Right atrium auricular region (tissue), 2 donors: ENCODE results near the gene NPM3. TPM values are rescaled to one million over a fixed set of nuclear protein-coding genes. Genes with fewer than 3 reads are reported as not detected.

Source experiments
- DNase-seq: peaks from one replicate; pipeline ENCODE4 v3.0.0-alpha.2; 2019; ENCODE audit warnings: low spot score
- H3K27ac ChIP-seq, 2 donors: fragments of 200-600 bp; sonication (generic); 1 replicate in 1 of 2; 2 replicates in 1 of 2; pipeline ENCODE4 v1.5.1; 2016 to 2019
- H3K27me3 ChIP-seq, 2 donors: fragments of 200-600 bp; sonication (generic); one replicate each; pipeline versions ENCODE4 v1.5.1 to v1.6.0; 2017 to 2019
- H3K36me3 ChIP-seq: fragments of 200-600 bp; sonication (generic); one replicate; pipeline ENCODE4 v1.5.1; 2016
- H3K4me1 ChIP-seq, 2 donors: fragments of 200-600 bp; sonication (generic); one replicate each; pipeline versions ENCODE4 v1.5.1 to v1.6.0; 2017 to 2019
- H3K4me3 ChIP-seq, 2 donors: fragments of 200-600 bp; sonication (generic); 1 replicate in 1 of 2; 2 replicates in 1 of 2; pipeline ENCODE4 v1.5.1; 2017 to 2019; ENCODE audit warnings: mild to moderate bottlenecking in 1 of 2, moderate library complexity in 1 of 2
- H3K9me3 ChIP-seq, 2 donors: fragments of 200-600 bp; sonication (generic); one replicate each; pipeline ENCODE4 v1.5.1; 2019
- total RNA-seq, 2 donors: library from RNA; depleted of rRNA; stranded (reverse); fragments of >200 nt; gene quantifications; one replicate each; pipeline ENCODE4 v1.1.0, GENCODE V29; 2016
- TF ChIP-seq, protein P1 (sequence below), 2 donors: fragments of 200-600 bp; sonication (generic); IDR thresholded peaks; one replicate each; pipeline ENCODE4 v1.5.1; 2019; ENCODE audit warnings: antibody characterized with exemption in 2 of 2

Gene NPM3
- total RNA-seq, 2 donors from 2014 or later = 6.2 to 14.7 TPM

GRCh38 chr10:101818119-101818871 is 35.0 kb upstream of the NPM3 start, which contains the start of gene OGA:
Gene OGA, minus strand, starts transcription at chr10:101818444. Its CDS starts 422 bp downstream, at chr10:101818022.
- peak; percentile 98 for DNase-seq
- H3K4me3 ChIP-seq = peak within 1 kb of the TSS; percentile 97 to 100
- TF ChIP-seq, protein P1, sequence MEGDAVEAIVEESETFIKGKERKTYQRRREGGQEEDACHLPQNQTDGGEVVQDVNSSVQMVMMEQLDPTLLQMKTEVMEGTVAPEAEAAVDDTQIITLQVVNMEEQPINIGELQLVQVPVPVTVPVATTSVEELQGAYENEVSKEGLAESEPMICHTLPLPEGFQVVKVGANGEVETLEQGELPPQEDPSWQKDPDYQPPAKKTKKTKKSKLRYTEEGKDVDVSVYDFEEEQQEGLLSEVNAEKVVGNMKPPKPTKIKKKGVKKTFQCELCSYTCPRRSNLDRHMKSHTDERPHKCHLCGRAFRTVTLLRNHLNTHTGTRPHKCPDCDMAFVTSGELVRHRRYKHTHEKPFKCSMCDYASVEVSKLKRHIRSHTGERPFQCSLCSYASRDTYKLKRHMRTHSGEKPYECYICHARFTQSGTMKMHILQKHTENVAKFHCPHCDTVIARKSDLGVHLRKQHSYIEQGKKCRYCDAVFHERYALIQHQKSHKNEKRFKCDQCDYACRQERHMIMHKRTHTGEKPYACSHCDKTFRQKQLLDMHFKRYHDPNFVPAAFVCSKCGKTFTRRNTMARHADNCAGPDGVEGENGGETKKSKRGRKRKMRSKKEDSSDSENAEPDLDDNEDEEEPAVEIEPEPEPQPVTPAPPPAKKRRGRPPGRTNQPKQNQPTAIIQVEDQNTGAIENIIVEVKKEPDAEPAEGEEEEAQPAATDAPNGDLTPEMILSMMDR (IDR thresholded peaks at IDR 0.05) = no peak
- peak within 1 kb of the TSS; percentile 97 to 98 for H3K27ac ChIP-seq
- H3K27me3 ChIP-seq = no peaks in the 10 kb centered on the region
- no peaks in the 10 kb centered on the region for H3K36me3 ChIP-seq
- H3K9me3 ChIP-seq = no peaks in the 10 kb centered on the region
- H3K4me1 ChIP-seq = peaks cover 0 to 36% of the 10 kb centered on the region in 2 donors

GRCh38 chr10:101817337-101818118 is 34.3 kb upstream of the NPM3 start:
- Histone ChIP-seq H3K9me3 (no peaks in the 10 kb centered on the region), H3K27me3 (no peaks in the 10 kb centered on the region), H3K4me3 (peak overlapping the region; percentile 97 to 100), H3K27ac (peak overlapping the region; percentile 97 to 98), H3K4me1 (peaks cover 0 to 44% of the 10 kb centered on the region in 2 donors), H3K36me3 (no peaks in the 10 kb centered on the region)
- TF ChIP-seq, protein P1 (IDR thresholded peaks at IDR 0.05) = no peak
- DNase-seq = peak; percentile 87

GRCh38 chr10:101816913-101817336 is 33.7 kb upstream of the NPM3 start:
- Histone ChIP-seq H3K4me3 (peak overlapping the region; percentile 97 to 100), H3K27me3 (no peaks in the 10 kb centered on the region), H3K27ac (peak overlapping the region; percentile 97 to 98), H3K4me1 (peaks cover 0 to 50% of the 10 kb centered on the region in 2 donors), H3K36me3 (no peaks in the 10 kb centered on the region), H3K9me3 (no peaks in the 10 kb centered on the region)
- no peak for DNase-seq
- TF ChIP-seq, protein P1 (IDR thresholded peaks at IDR 0.05) = no peak

DNA sequence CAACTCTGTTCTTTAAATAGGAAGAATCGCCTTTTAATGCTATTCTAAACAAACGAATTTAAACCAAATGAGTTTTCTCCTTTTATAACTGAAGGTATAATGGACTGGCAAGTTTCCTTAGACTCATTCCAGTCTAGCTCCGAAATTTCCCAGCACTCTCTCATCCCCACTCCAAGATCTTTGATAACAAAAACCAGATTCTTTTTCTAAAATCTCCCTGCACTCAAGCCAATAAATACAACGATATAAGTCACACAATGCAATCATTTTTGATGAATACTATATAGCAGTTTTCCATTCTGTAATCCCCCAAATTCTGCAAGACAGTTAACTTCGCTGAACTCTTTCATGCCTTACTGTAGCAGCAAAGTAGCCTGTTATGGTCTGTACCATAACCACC is 33.1 kb upstream of the NPM3 start:
- Histone ChIP-seq H3K4me1 (peaks cover 0 to 56% of the 10 kb centered on the region in 2 donors), H3K27me3 (no peaks in the 10 kb centered on the region), H3K9me3 (no peaks in the 10 kb centered on the region), H3K27ac (peak overlapping the region; percentile 97 to 98), H3K4me3 (peak overlapping the region; percentile 97 to 100), H3K36me3 (peaks cover 3% of the 10 kb centered on the region)
- TF ChIP-seq, protein P1 (IDR thresholded peaks at IDR 0.05) = no peak
- DNase-seq = no peak

GRCh38 chr10:101814466-101815071 is 31.3 kb upstream of the NPM3 start:
- Histone ChIP-seq H3K27me3 (no peaks in the 10 kb centered on the region), H3K27ac (peak overlapping the region; percentile 12 to 44), H3K4me1 (peaks cover 0 to 57% of the 10 kb centered on the region in 2 donors), H3K36me3 (peaks cover 21% of the 10 kb centered on the region), H3K9me3 (no peaks in the 10 kb centered on the region), H3K4me3 (peak overlapping the region; percentile 97 to 100)
- TF ChIP-seq, protein P1 (IDR thresholded peaks at IDR 0.05) = no peak
- peak; percentile 52 for DNase-seq
